B cell (primary cell): ENCODE measurements around the gene IGFN1. TPM values are rescaled to one million over a fixed set of nuclear protein-coding genes. Genes with fewer than 3 reads are reported as not detected.

Experiments
- ATAC-seq: fragments of 200-7000 bp; cut with Tn5 transposase; one replicate; pipeline ENCODE4 v1.10.0; 2021; ENCODE audit warnings: low read depth, mild to moderate bottlenecking, moderate number of reproducible peaks, moderate library complexity
- CTCF ChIA-PET: fragments of 350-600 bp; sonication (Branson Sonifier 250); formaldehyde crosslinking; loops from one replicate; lab custom pipeline; 2021; ENCODE audit warnings: antibody characterized with exemption, inconsistent platforms; lab: Charles Lee
- POLR2A ChIA-PET: fragments of 350-600 bp; sonication (Branson Sonifier 250); formaldehyde crosslinking; loops from one replicate; lab custom pipeline; 2021; ENCODE audit warnings: antibody characterized with exemption; lab: Charles Lee
- DNase-seq: peaks from one replicate; pipeline ENCODE4 v3.0.0; 2013
- H2AFZ ChIP-seq: 2 replicates; pipeline ENCODE4 v1.6.1; 2012; ENCODE audit warnings: mild to moderate bottlenecking, low read depth, low read length; ENCODE audit not compliant: insufficient read depth, poor library complexity, severe bottlenecking
- H3K27ac ChIP-seq, 2 donors: 1 replicate in 1 of 2; 2 replicates in 1 of 2; pipeline ENCODE4 v1.5.1; 2012 to 2013; ENCODE audit warnings: low read length in 2 of 2, mild to moderate bottlenecking in 2 of 2, moderate library complexity in 1 of 2
- H3K27me3 ChIP-seq, 4 experiments: fragments of 200-600 bp in 1 of 4; sonication (generic) in 1 of 4; replicated peaks in 1 of 4; 1 replicate in 2 of 4; 2 replicates in 2 of 4; pipeline versions ENCODE4 v1.6.1 to v1.7.0; 2013 to 2016; ENCODE audit warnings: low read length in 3 of 4, mild to moderate bottlenecking in 2 of 4, mixed read lengths in 1 of 4, moderate library complexity in 1 of 4; ENCODE audit not compliant: insufficient read depth in 4 of 4, control insufficient read depth in 3 of 4; ENCODE audit errors: control extremely low read depth in 1 of 4
- H3K36me3 ChIP-seq, 2 experiments: replicated peaks in 1 of 2; 1 replicate in 1 of 2; 2 replicates in 1 of 2; pipeline versions ENCODE4 v1.6.1 to v1.7.1; 2013; ENCODE audit warnings: low read length in 1 of 2; ENCODE audit not compliant: insufficient read depth in 2 of 2, control insufficient read depth in 1 of 2; ENCODE audit errors: control extremely low read depth in 1 of 2, extremely low read depth in 1 of 2
- H3K4me1 ChIP-seq, 2 donors: fragments of 200-600 bp in 1 of 2; sonication (generic) in 1 of 2; 1 replicate in 1 of 2; 2 replicates in 1 of 2; pipeline versions ENCODE4 v1.5.1 to v1.6.1; 2013 to 2017; ENCODE audit warnings: low read length in 2 of 2; ENCODE audit not compliant: control insufficient read depth in 2 of 2, insufficient read depth in 2 of 2
- H3K4me2 ChIP-seq: replicated peaks from 2 replicates; pipeline ENCODE3; 2012; ENCODE audit warnings: mild to moderate bottlenecking, low read depth, low read length; ENCODE audit not compliant: poor library complexity, severe bottlenecking
- H3K4me3 ChIP-seq, 5 experiments: fragments of 200-600 bp in 1 of 5; sonication (generic) in 1 of 5; 1 replicate in 3 of 5; 2 replicates in 2 of 5; pipeline versions ENCODE4 v1.5.1 to v1.7.0; 2011 to 2016; ENCODE audit warnings: low read length in 4 of 5, mild to moderate bottlenecking in 4 of 5, low read depth in 2 of 5, control low read depth in 1 of 5, moderate library complexity in 1 of 5; ENCODE audit not compliant: insufficient read depth in 1 of 5; ENCODE audit errors: control extremely low read depth in 1 of 5, extremely low read depth in 1 of 5
- H3K79me2 ChIP-seq: fragments of 200-600 bp; sonication (generic); one replicate; pipeline ENCODE4 v1.6.0; 2016; ENCODE audit warnings: low read length; ENCODE audit not compliant: control insufficient read depth, insufficient read depth
- H3K9ac ChIP-seq: fragments of 200-600 bp; sonication (generic); 2 replicates; pipeline ENCODE4 v1.6.1; 2017; ENCODE audit warnings: mild to moderate bottlenecking, low read length, moderate library complexity
- H3K9me3 ChIP-seq, 3 donors: one replicate each; pipeline versions ENCODE4 v1.6.1 to v1.7.1; 2013; ENCODE audit warnings: low read length in 2 of 3; ENCODE audit not compliant: control insufficient read depth in 2 of 3, insufficient read depth in 1 of 3; ENCODE audit errors: control extremely low read depth in 1 of 3
- H4K20me1 ChIP-seq: 2 replicates; pipeline ENCODE4 v1.6.0; 2012; ENCODE audit warnings: mild to moderate bottlenecking, low read length; ENCODE audit not compliant: insufficient read depth, control insufficient read depth, poor library complexity, severe bottlenecking
- H3K27ac Mint-ChIP-seq: one replicate; pipeline ENCODE4 v1.8.0; 2021; ENCODE audit warnings: mixed read lengths
- H3K27me3 Mint-ChIP-seq: one replicate; pipeline ENCODE4 v1.8.0; 2021; ENCODE audit warnings: mixed read lengths
- H3K4me1 Mint-ChIP-seq: one replicate; pipeline ENCODE4 v1.8.0; 2021; ENCODE audit warnings: mixed read lengths
- H3K4me3 Mint-ChIP-seq: one replicate; pipeline ENCODE4 v1.8.0; 2021; ENCODE audit warnings: mixed read lengths
- H3K9me3 Mint-ChIP-seq: one replicate; pipeline ENCODE4 v1.8.0; 2022; ENCODE audit warnings: mixed read lengths; ENCODE audit not compliant: insufficient read depth
- CTCF ChIP-seq: fragments of 200-600 bp; IDR thresholded peaks from one replicate; pipeline ENCODE4 v1.8.0; 2022; ENCODE audit warnings: antibody characterized with exemption, mild to moderate bottlenecking
- EZH2 ChIP-seq: IDR thresholded peaks from 2 replicates; pipeline ENCODE4 v1.6.1; 2012; ENCODE audit warnings: borderline replicate concordance, low read depth, mild to moderate bottlenecking, moderate library complexity, low read length; ENCODE audit not compliant: insufficient read depth, poor library complexity, severe bottlenecking
- WGBS: methylation state at CpG from one replicate; pipeline ENCODE4 v1.1.5; 2013; ENCODE audit warnings: missing lambda C conversion rate; ENCODE audit not compliant: insufficient coverage; 5-methylcytosine and 5-hydroxymethylcytosine counted together
- intact Hi-C: fragments of 100-400 bp; cut with micrococcal nuclease; formaldehyde crosslinking; loops from one replicate; pipeline ENCODE4 v1.10.0; 2022
- polyA plus RNA-seq: library from polyadenylated mRNA; depleted of rRNA; stranded (reverse); fragments of >200 nt; gene quantifications from 2 replicates; pipeline ENCODE4 v1.2.3, GENCODE V29; 2012
- total RNA-seq, 2 donors: library from RNA; stranded (reverse); fragments of 120-200 nt in 1 of 2; gene quantifications; 1 replicate in 1 of 2; 2 replicates in 1 of 2; pipeline versions ENCODE4 v1.2.3 to v1.2.4, GENCODE V29; 2013 to 2022

IGFN1 gene
- total and polyA plus RNA-seq, 2 donors (not counting 1 experiment from before 2014, with no cell fraction given), result not detected

GRCh38 chr1:201258763-201259230 lies 68.2 kb downstream of the IGFN1 start:
- H3K9ac ChIP-seq, result no peak overlapping the region
- Mint-ChIP-seq H3K9me3 (no peaks in the 10 kb centered on the region), H3K27ac (no peak overlapping the region), H3K4me3 (no peak overlapping the region), H3K4me1 (no peaks in the 10 kb centered on the region), H3K27me3 (peaks cover 25% of the 10 kb centered on the region)
- no peaks in the 10 kb centered on the region for H3K4me1 ChIP-seq
- H3K79me2 ChIP-seq, result no peaks in the 10 kb centered on the region
- ATAC-seq, result no peak
- ChIA-PET POLR2A (no interaction called here), CTCF (interaction anchor here (1.5 kb wide), 1 partner anchor 104 kb away, joined by 3 read pairs; no protein-coding TSS in a partner anchor)
- no peaks in the 10 kb centered on the region for H3K36me3 ChIP-seq
- 93% methylated on average over 14 of the region's 14 CpGs for WGBS
- no peak overlapping the region for H2AFZ ChIP-seq
- H3K4me2 ChIP-seq, result no peak overlapping the region
- H3K4me3 ChIP-seq, result no peak overlapping the region
- H4K20me1 ChIP-seq, result no peaks in the 10 kb centered on the region
- intact Hi-C loops, result no loop called here
- DNase-seq, result no peak
- peaks cover 0 to 39% (median 0%) of the 10 kb centered on the region in 4 experiments for H3K27me3 ChIP-seq
- H3K9me3 ChIP-seq, result peaks cover 0 to 11% (median 0%) of the 10 kb centered on the region in 3 donors
- no peak overlapping the region for H3K27ac ChIP-seq
- TF ChIP-seq EZH2 (no peak), CTCF (no peak)

GRCh38 chr1:201259476-201260235 lies 69.0 kb downstream of the IGFN1 start:
- Histone ChIP-seq H4K20me1 (no peaks in the 10 kb centered on the region), H3K36me3 (no peaks in the 10 kb centered on the region), H3K9me3 (peaks cover 0 to 11% (median 0%) of the 10 kb centered on the region in 3 donors), H3K4me1 (no peaks in the 10 kb centered on the region), H3K4me2 (no peak overlapping the region), H3K9ac (no peak overlapping the region), H3K4me3 (no peak overlapping the region), H3K79me2 (no peaks in the 10 kb centered on the region), H3K27ac (no peak overlapping the region), H2AFZ (no peak overlapping the region), H3K27me3 (peaks cover 0 to 37% (median 0%) of the 10 kb centered on the region in 4 experiments)
- TF ChIP-seq CTCF (no peak), EZH2 (no peak)
- H3K9me3 Mint-ChIP-seq, result no peaks in the 10 kb centered on the region
- H3K4me3 Mint-ChIP-seq, result no peak overlapping the region
- intact Hi-C loops, result no loop called here
- peaks cover 30% of the 10 kb centered on the region for H3K27me3 Mint-ChIP-seq
- 13% methylated on average over 25 of the region's 28 CpGs for WGBS
- POLR2A ChIA-PET, result no interaction called here
- CTCF ChIA-PET, result interaction anchor here (1.5 kb wide), 1 partner anchor 103 kb away, joined by 3 read pairs; no protein-coding TSS in a partner anchor
- no peak overlapping the region for H3K27ac Mint-ChIP-seq
- no peak for ATAC-seq
- no peak for DNase-seq
- H3K4me1 Mint-ChIP-seq, result no peaks in the 10 kb centered on the region
